Activated CD4-positive, CD25-positive, alpha-beta regulatory T cell (primary cell): ENCODE results near the gene TTC17.
"Not testable (repeated sequence)": the region's sequence is repeated elsewhere in the genome, so short reads cannot be mapped to it uniquely, and the experiment has no call there.

Experiments used
- DNase-seq, 4 experiments: peaks; one replicate each; lab custom pipeline; 2025; lab: John Stamatoyannopoulos, UW

Gene TTC17

GRCh38 chr11:43358801-43359421, at the start of gene TTC17:
Gene TTC17 (plus strand): TSS chr11:43358920. CDS start chr11:43358955, 35 bp downstream.
- DNase-seq, result peak; percentile 83 to 88 (median 88)

GRCh38 chr11:43311791-43312607, 46.7 kb upstream of the TTC17 start, which contains the start of gene API5:
Gene API5 (plus strand): TSS chr11:43311996. CDS start chr11:43312128, 132 bp downstream.
- DNase-seq, result peak; percentile 81 to 88 (median 87)

- DNase-seq, result no peak
Measured at GRCh38 chr11:43315966-43316365, 42.8 kb upstream of the TTC17 start.

GRCh38 chr11:43316451-43316850, 42.3 kb upstream of the TTC17 start:
- DNase-seq, result no peak

GRCh38 chr11:43327987-43328386, 30.7 kb upstream of the TTC17 start:
- DNase-seq, result no peak

GRCh38 chr11:43328482-43328881, 30.2 kb upstream of the TTC17 start:
- DNase-seq, result no peak

- DNase-seq, result no peak
Measured at GRCh38 chr11:43341159-43341558, 17.6 kb upstream of the TTC17 start.

GRCh38 chr11:43351426-43351825, 7.3 kb upstream of the TTC17 start:
- not testable (repeated sequence) for DNase-seq

GRCh38 chr11:43354311-43354710, 4.4 kb upstream of the TTC17 start:
- DNase-seq, result no peak

- DNase-seq, result no peak
Measured at GRCh38 chr11:43356336-43356735, 2.4 kb upstream of the TTC17 start.

GRCh38 chr11:43358279-43358800, 380 bp upstream of the TTC17 start:
- DNase-seq, result no peak

GRCh38 chr11:43359422-43359818, 700 bp downstream of the TTC17 start:
- peak in 1 of 4 experiments; percentile 16 for DNase-seq

- DNase-seq, result no peak
Measured at GRCh38 chr11:43360361-43361032, 1.8 kb downstream of the TTC17 start.

- no peak for DNase-seq
Measured at GRCh38 chr11:43366677-43367076, 8.0 kb downstream of the TTC17 start.

GRCh38 chr11:43367382-43368178, 8.9 kb downstream of the TTC17 start:
- no peak for DNase-seq

- DNase-seq, result no peak
Measured at GRCh38 chr11:43376065-43376464, 17.3 kb downstream of the TTC17 start.

- no peak for DNase-seq
Measured at GRCh38 chr11:43376594-43376993, 17.9 kb downstream of the TTC17 start.

GRCh38 chr11:43377389-43377788, 18.7 kb downstream of the TTC17 start:
- no peak for DNase-seq

GRCh38 chr11:43378897-43379296, 20.2 kb downstream of the TTC17 start:
- DNase-seq, result no peak

GRCh38 chr11:43381802-43382201, 23.1 kb downstream of the TTC17 start:
- DNase-seq, result no peak

GRCh38 chr11:43382614-43383013, 23.9 kb downstream of the TTC17 start:
- no peak for DNase-seq

GRCh38 chr11:43384393-43384792, 25.7 kb downstream of the TTC17 start:
- DNase-seq, result no peak
